Chondrocyte (in vitro differentiated cells): ENCODE data around the gene GTPBP2. TPM values are rescaled to one million over a fixed set of nuclear protein-coding genes. Genes with fewer than 3 reads are reported as not detected.

Experiments used
- total RNA-seq: library from RNA; stranded (reverse); gene quantifications from 3 replicates; pipeline ENCODE4 v1.2.1, GENCODE V29; 2021

The GTPBP2 gene
- total RNA-seq, 1 donor from 2014 or later, result 126 TPM

Other genes with a start within 250 kb of the GTPBP2 start
- gene ABCC10, start 201.7 kb downstream of the GTPBP2 start, total RNA-seq, result 42.5 to 43.2 TPM (median 43.1 TPM) in 3 replicates
- gene DLK2, start 173.7 kb downstream of the GTPBP2 start, total RNA-seq, result 0.29 to 1.3 TPM (median 1.1 TPM) in 3 replicates
- 27.7 to 35.3 TPM (median 31.0 TPM) in 3 replicates for gene TJAP1, start 151.7 kb downstream of the GTPBP2 start, total RNA-seq
- gene LRRC73, start 118.9 kb downstream of the GTPBP2 start, total RNA-seq, result 0.24 to 0.62 TPM (median 0.49 TPM) in 3 replicates
- gene YIPF3, start 112.3 kb downstream of the GTPBP2 start, total RNA-seq, result 131 to 142 TPM (median 133 TPM) in 3 replicates
- 19.3 to 28.2 TPM (median 20.1 TPM) in 3 replicates for gene POLR1C, start 112.2 kb downstream of the GTPBP2 start, total RNA-seq
- 32.4 to 42.7 TPM (median 38.7 TPM) in 3 replicates for gene XPO5, start 53.2 kb downstream of the GTPBP2 start, total RNA-seq
- gene POLH, start 53.1 kb downstream of the GTPBP2 start, total RNA-seq, result 21.2 to 28.4 TPM (median 25.8 TPM) in 3 replicates
- gene MAD2L1BP, start 6.6 kb upstream of the GTPBP2 start, total RNA-seq, result 14.3 to 24.9 TPM (median 22.8 TPM) in 3 replicates
- 0.22 to 0.38 TPM (median 0.22 TPM) in 3 replicates for gene RSPH9, start 15.8 kb upstream of the GTPBP2 start, total RNA-seq
- gene MRPS18A, start 58.5 kb upstream of the GTPBP2 start, total RNA-seq, result 26.3 to 27.4 TPM (median 26.8 TPM) in 3 replicates
- gene VEGFA, start 140.9 kb upstream of the GTPBP2 start, total RNA-seq, result 24.8 to 139 TPM (median 137 TPM) in 3 replicates